ENCODE data around the gene BBIP1.
"Not testable (repeated sequence)": the region's sequence is repeated elsewhere in the genome, so short reads cannot be mapped to it uniquely, and the experiment has no call there.

Gene BBIP1

GRCh38 chr10:110881905-110882304 is 37.1 kb downstream of the BBIP1 start:
- DNase-seq = no peak

DNA sequence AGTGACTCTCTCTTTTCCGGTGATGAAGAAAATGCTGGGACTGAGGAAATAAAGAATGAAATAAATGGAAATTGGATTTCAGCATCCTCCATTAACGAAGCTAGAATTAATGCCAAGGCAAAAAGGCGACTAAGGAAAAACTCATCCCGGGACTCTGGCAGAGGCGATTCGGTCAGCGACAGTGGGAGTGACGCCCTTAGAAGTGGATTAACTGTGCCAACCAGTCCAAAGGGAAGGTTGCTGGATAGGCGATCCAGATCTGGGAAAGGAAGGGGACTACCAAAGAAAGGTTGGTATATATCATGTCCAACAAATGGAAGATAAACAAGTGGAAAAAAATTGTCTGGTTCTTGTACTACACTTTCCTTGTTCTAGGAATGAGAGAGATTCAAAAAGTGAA is 37.7 kb downstream of the BBIP1 start:
- no peak for DNase-seq

DNA sequence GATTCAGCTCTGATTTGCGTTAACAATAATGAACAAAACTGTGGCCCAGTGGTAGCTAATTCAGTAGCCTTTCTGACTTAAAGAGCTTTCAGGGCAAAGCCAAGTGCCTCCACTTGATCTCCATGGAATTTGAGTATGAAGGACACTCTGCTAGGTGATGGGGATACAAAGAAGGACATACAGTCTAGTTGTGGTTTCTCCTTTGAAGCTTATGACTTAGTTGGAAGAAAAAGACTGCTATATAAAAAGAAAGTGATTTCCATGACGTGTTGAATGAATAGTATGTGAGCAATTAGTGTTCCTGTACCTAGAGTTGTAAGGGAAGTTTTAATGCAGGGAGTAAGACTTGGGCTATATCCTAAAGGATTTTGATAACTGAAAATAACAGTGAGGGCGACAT is 39.0 kb downstream of the BBIP1 start:
- DNase-seq = no peak

DNA sequence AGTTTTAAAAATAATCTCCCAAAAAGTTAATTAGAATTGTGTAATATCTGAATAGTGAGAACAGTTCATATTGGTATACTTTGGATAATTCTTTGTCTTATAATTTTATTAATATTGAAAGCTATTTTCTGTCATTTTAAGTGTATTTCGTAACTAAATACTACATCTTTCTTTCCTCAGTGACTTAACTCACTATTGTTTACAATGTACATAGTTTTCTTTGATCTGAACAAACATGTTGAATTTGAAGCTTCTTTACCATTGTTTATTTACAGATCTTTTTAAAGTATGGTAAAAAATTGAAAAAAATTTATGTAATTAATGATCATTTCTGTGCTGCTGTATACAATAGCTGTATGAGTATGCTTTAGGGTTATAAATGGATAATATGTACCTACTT is 42.2 kb downstream of the BBIP1 start:
- DNase-seq = no peak

GRCh38 chr10:110876000-110876399 is 43.0 kb downstream of the BBIP1 start:
- DNase-seq = no peak

GRCh38 chr10:110873951-110874350 is 45.0 kb downstream of the BBIP1 start:
- no peak for DNase-seq

DNA sequence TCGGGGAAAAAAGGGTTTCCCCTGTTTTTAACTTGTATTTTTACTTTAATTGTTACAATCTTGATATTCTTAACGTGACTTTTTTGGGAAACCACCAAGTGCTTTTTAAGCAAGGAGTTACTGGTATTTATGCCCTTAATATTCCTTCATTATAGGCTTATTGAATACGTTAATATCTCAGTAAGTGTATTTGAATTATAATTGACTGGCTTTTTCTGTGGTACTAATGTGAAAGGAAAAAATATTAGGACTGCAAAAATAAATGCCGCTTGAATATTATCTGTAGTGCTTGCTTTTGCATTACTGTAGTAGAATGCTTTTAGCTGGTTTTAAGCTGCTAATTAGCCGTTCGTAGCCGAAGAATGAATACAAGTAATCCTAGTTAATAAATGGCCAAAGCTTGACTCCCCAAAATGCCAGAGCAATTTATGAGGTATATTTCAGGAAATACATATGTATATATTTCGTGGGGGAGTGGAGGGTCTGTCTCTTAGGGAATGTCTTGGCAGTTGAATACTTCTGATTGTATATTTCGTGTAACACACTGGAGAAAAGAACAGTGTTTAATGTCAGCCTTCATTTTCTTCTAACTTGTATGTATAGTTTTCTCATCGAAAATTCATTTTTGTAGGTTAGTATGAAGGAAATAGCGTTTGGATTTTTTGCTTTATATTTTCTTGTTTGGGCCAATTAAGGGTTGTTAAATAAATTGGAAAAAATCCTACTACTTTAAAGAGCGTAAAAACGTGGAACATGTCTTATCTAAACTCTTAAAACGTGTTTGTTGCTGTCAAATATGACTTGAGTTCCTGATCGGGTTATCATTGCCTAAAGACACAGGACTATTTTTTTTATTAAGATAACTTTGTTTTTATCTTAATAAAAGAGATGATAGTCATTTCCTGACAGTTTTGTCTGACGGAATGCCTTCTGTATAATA is 45.7 kb downstream of the BBIP1 start:
- no peak for DNase-seq

DNA sequence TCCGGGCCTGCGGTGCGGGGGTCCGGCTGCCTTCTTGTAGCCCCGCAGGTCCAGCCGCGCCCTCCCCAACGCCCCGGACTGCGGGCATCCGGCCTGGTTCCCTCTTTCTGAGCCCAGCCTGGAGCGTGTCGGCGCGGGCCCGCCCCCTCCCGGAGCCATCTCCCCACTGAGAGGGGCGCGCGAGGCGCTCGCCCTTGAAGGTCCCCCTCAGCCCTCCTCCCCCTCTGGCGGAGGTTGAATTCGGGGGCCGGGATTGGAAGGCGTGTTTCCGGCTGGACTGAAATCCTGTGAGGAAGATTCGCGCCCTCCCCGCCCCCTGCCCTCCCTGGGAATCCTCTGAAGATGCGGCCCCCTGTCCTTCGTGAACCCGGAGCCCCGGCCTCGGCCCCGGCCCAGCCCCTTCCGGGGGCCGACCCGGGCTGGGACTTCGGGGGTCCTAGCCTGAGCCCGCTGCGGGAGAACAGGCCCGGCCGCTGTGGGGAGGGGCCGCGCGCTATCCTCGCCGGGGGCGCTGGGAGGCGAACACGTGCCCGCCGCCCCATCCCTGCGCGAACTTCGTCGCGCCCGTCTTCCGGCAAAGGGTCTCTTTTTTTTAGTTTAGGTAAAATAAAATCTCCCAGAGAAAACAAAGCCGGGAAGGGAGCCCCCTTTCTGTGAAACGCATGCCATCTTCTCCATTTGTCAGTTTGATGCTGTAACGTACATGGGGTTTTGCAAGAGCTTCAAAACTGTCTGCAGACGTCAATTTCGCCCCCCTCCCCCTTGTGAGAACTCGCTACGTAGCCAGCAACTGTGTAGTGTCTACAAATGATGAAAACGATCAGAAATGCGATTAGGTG is 46.6 kb downstream of the BBIP1 start:
- peak; percentile 95 for DNase-seq

- peak; percentile 99 for DNase-seq
These were observed 47.5 kb downstream of the BBIP1 start, which contains the start of gene PDCD4 for GRCh38 chr10:110871298-110872084. TSS of gene PDCD4 (plus strand) at chr10:110871928. CDS start at chr10:110876028, 4,100 bp downstream.

DNA sequence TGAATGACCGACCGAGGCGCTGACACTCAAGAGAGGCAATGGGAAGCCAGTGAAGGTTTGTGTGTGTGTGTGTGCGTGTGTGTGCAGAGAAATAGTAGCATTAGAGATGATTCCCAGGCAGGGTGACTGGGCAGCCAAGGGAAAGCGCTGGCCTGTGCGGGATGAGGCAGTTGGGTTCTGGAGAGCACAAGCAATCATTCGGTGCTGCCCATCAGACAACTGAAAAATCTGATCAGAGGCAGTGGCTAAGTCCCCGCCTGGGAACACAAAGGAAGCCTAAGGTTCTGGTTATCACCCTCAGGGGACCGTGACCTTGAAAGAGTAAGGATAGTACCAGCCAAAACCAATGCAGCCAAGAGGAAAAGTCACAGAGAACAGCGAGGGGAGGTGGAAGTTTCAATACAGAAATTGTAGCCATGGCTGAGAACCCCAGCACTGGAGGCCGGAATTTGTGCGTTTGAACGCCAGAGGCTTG is 48.1 kb downstream of the BBIP1 start:
- no peak for DNase-seq

- DNase-seq = peak; percentile 24
These were observed 50.0 kb downstream of the BBIP1 start for GRCh38 chr10:110868981-110869380.

GRCh38 chr10:110867807-110868465 is 51.0 kb downstream of the BBIP1 start:
- DNase-seq = peak; percentile 27

DNA sequence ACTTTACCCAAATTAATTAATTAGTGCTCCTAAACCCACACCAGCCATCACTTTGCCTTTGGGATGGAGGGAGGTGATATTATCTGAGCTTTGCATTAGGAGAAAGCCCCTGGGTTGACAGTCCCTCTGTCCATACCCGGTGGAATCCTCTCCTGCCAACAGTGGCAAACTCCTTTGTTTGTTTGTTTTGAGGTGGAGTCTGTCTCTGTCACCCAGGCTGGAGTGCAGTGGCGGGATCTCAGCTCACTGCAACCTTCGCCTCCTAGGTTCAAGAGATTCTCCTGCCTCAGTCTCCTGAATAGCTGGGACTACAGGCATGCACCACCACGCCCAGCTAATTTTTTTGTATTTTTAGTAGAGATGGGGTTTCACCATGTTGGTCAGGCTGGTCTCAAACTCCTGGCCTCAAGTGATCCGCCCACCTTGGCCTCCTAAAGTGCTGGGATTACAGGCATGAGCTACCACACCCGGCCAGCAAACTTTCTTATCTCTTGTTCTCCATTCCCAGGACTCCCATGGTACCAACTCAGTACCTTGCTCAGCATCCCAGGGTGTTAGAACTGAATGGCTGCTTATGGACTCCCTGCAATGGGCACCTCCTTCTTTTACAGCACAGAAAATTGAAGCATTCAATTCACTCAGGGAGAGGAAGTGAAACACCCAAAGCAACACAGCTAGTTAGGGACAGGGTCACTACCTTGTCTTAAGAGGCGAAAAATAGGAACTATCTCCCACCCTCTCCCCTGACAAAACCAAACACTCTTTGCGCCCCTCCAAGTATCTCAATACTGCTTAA is 51.8 kb downstream of the BBIP1 start:
- DNase-seq = not testable (repeated sequence)

- no peak for DNase-seq
These were observed 53.0 kb downstream of the BBIP1 start for GRCh38 chr10:110865809-110866482.

DNA sequence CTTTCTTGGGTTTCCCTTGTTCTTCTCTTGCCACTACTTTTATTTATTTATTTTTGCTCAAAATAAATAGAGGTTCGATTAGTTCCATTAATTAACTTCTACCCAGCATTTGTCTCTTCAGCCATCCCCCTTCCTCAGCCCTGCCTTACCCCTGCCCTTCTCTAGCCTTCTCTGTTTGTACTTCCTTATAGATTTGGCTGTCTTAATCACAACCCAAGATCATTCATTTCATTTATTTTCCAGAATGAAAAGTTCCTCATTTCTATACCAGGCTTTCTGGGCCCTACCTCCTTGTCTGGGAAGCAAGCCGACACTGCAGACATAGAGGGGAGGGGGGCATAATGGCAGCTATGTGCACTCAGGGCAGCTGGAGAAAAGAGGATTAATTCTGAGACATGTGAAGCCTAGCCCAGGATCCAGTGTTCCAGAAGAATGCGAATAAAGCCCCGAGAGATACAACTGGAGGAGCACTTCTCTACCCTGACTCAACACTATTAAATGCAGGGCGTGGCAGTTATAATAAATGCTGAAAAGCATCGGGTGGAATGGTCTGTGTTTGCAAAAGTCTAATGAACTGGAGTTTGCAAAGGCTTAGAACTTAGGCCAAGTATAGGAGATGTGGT is 53.7 kb downstream of the BBIP1 start:
- peak; percentile 55 for DNase-seq

GRCh38 chr10:110864662-110865140 is 54.3 kb downstream of the BBIP1 start:
- peak; percentile 92 for DNase-seq

GRCh38 chr10:110863956-110864355 is 55.0 kb downstream of the BBIP1 start:
- no peak for DNase-seq

DNA sequence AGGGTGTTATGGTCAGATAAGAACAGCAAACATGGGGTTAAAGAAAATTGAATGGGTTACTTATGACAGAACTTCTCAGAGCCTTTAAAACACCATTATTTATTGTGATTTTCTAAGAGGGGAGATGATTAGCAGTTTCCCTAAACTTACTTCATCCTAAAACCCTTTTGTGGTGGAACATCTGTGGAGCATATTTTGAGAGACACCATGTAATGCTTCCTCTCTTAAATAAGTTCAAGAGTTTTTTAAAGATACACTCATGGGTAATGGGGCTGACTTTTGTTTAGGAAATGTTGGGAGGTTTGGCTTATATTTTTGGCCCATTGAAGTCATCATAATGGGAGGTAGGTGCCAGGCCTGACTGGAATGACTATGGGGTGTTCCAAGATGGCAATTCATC is 55.6 kb downstream of the BBIP1 start:
- no peak for DNase-seq

- no peak for DNase-seq
These were observed 56.0 kb downstream of the BBIP1 start for GRCh38 chr10:110862961-110863360.
